GM10266 (cell line): Measurements from ENCODE around the gene PLCL2.

ENCODE experiments used
- DNase-seq: peaks from one replicate; pipeline ENCODE4 v3.0.0; 2012; ENCODE audit errors: extremely low spot score
- CTCF ChIP-seq: IDR thresholded peaks from 2 replicates; pipeline ENCODE4 v1.5.1; 2012; ENCODE audit warnings: mild to moderate bottlenecking, low read depth; ENCODE audit not compliant: control insufficient read depth, insufficient read depth; ENCODE audit errors: missing control alignments

Gene PLCL2

DNA sequence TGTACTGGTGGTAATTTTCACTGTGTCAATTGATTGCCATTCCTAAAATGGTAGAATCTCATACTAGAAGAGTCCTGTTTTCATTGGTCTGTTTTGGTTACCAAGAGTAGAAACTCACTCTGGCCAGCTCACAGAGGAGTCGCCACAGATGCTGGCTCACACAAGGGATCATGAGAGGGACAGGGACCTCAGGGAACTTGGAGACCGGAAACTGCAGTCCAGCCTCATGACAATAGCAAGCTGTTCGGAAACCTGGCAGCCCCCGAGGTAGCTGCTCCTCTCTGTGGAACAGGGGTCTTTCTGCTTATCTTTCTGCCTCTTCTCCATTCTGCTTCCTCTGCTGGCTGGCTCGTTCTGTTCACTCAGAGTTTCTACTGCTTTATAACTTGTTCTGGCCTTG lies 192.9 kb downstream of the PLCL2 start:
- no peak for DNase-seq
- no peak for TF ChIP-seq CTCF

DNA sequence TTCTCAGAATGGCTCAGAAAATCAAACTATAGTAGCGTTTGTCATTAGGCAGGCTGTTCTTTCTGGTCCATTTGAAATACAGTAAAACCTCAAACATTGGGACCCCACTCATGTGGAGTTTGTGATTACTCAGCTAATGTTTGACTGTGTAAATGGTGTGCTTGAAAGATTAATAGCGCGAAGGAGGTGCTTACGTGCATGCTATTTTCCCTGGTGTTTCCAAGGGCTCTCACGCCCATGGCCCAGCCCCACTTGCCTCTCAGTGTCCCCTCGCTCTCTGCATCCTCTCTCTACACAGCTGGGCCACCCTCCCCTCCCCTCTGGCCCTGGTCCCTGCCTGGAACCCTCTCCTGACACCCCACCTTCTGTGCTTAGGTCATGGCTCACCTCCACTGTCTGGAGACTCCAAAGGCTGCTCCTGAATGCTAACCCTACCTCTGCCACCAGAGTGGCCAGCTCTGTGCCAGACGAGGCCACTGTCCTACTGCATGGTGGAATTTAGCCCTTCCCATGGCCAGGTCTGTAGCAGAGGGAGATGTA lies 194.2 kb downstream of the PLCL2 start:
- no peak for TF ChIP-seq CTCF

DNA sequence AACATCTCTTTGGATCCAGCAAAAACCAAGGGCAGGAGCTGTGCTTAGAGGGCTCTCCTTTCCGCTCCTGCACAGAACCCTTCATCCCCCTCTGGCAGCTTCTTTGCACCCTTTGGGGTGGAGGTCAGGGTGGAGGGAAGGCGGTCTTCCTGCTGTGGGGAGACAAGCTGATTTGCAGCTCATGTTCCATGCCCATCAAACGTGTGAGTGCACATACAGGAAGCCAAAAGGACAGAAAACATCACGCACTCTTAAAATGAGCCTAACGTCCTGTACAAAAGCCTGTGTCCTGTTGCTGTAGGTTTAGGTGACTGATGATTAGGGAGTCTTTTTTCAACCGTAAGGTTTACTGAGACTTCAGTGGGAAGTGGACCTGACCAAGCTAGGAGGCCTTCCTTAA lies 195.2 kb downstream of the PLCL2 start:
- TF ChIP-seq CTCF = no peak
- no peak for DNase-seq

More for the DNA sequence above, 194.2 kb downstream of the PLCL2 start:
- no peak for DNase-seq

- no peak for TF ChIP-seq CTCF
- DNase-seq = no peak
Observed at GRCh38 chr3:17081520-17081919, 196.8 kb downstream of the PLCL2 start.

GRCh38 chr3:17087509-17087908 lies 202.8 kb downstream of the PLCL2 start:
- DNase-seq = no peak
- no peak for TF ChIP-seq CTCF

GRCh38 chr3:17088017-17088416 lies 203.3 kb downstream of the PLCL2 start:
- no peak for DNase-seq
- TF ChIP-seq CTCF = no peak

DNA sequence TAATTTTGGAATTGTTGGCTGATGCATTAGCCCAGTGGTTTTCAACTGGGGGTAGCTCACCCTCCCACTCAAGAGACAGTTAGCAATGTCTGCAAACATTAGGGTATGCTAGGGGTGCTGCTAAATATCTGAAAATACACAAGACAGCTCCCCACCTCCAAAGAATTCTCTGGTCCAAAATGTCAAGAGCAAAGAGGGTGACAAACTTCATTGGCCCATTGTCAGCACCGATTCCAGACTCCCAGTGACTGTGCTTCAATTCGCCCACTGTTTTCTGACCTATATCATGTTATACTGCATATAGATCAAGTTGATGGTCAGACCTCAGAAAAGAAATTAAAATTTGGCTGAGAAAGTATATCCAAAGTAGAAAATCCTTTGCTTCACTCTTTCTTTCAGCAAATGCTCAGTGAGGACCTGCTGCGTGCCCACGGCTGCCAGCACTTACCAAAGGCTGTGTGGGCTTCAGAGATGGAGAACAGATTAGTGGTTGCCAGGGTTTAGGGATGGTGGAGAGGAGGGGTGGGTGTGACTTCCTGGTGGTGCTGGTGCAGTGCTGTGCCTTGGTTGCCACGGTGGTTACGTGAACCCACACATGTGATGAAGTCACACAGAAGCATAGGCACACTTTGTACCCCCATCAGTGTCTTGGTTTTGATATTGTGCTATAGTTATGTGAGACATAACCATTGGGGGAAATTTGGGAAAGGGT lies 204.0 kb downstream of the PLCL2 start:
- TF ChIP-seq CTCF = no peak
- no peak for DNase-seq
